OCI-LY7 (cell line): ENCODE results near the gene POLR2E. TPM values are rescaled to one million over a fixed set of nuclear protein-coding genes. Genes with fewer than 3 reads are reported as not detected.

Experiments
- BruUV-seq: library from RNA; stranded (reverse); fragments of 400-500 nt; replicated peaks from 2 replicates; lab custom pipeline; 2021; lab: Mats Ljungman, UMichigan
- CTCF ChIA-PET: fragments of 300-600 bp; sonication (Branson Sonifier 250); formaldehyde crosslinking; loops from one replicate; lab custom pipeline; 2022; ENCODE audit warnings: antibody characterized with exemption; ENCODE audit not compliant: unreplicated experiment; lab: Charles Lee
- POLR2A ChIA-PET: fragments of 300-600 bp; sonication (Branson Sonifier 250); formaldehyde crosslinking; loops from one replicate; lab custom pipeline; 2022; ENCODE audit warnings: antibody characterized with exemption; lab: Charles Lee
- DNase-seq: peaks from one replicate; pipeline ENCODE4 v3.0.0-alpha.2; 2015; ENCODE audit warnings: low spot score
- H2AFZ ChIP-seq: fragments of 200-600 bp; sonication (generic), shearing (Covaris generic); 2 replicates; pipeline ENCODE4 v1.6.1; 2014; ENCODE audit warnings: mild to moderate bottlenecking, antibody characterized with exemption, low read length, moderate library complexity
- H3K27ac ChIP-seq: fragments of 200-600 bp; sonication (generic); 2 replicates; pipeline ENCODE4 v1.5.1; 2014; ENCODE audit warnings: mixed run types, low read depth, mild to moderate bottlenecking, moderate library complexity, low read length, inconsistent platforms; ENCODE audit not compliant: poor library complexity, severe bottlenecking
- H3K36me3 ChIP-seq: fragments of 200-600 bp; sonication (generic); 2 replicates; pipeline ENCODE4 v1.6.1; 2014; ENCODE audit warnings: mild to moderate bottlenecking, antibody characterized with exemption, low read length, moderate library complexity, mixed read lengths; ENCODE audit not compliant: insufficient read depth
- H3K4me1 ChIP-seq: fragments of 200-600 bp; sonication (generic); 2 replicates; pipeline ENCODE4 v1.5.1; 2014; ENCODE audit warnings: mild to moderate bottlenecking, low read length; ENCODE audit not compliant: insufficient read depth, poor library complexity, severe bottlenecking
- H3K4me2 ChIP-seq: fragments of 200-600 bp; sonication (generic); 2 replicates; pipeline ENCODE4 v1.6.1; 2014; ENCODE audit warnings: mild to moderate bottlenecking, low read length
- H3K4me3 ChIP-seq: fragments of 200-600 bp; sonication (generic); 2 replicates; pipeline ENCODE4 v1.5.1; 2014; ENCODE audit warnings: mild to moderate bottlenecking, low read depth, low read length; ENCODE audit not compliant: poor library complexity, severe bottlenecking
- H3K79me2 ChIP-seq: fragments of 200-600 bp; sonication (generic); 2 replicates; pipeline ENCODE4 v1.6.1; 2016; ENCODE audit warnings: low read depth, mild to moderate bottlenecking, low read length, moderate library complexity, mixed read lengths; ENCODE audit not compliant: insufficient read depth
- H3K9me2 ChIP-seq: fragments of 200-600 bp; sonication (generic); 2 replicates; pipeline ENCODE4 v1.6.1; 2016; ENCODE audit warnings: mild to moderate bottlenecking, low read length, mixed read lengths; ENCODE audit not compliant: insufficient read depth
- H3K9me3 ChIP-seq: fragments of 200-600 bp; sonication (generic); 2 replicates; pipeline ENCODE4 v1.6.1; 2014; ENCODE audit warnings: mild to moderate bottlenecking, mixed run types, low read length, mixed read lengths
- H4K20me1 ChIP-seq: fragments of 200-600 bp; sonication (generic); 2 replicates; pipeline ENCODE4 v1.6.1; 2014; ENCODE audit warnings: mild to moderate bottlenecking, antibody characterized with exemption, low read length, moderate library complexity, mixed read lengths; ENCODE audit not compliant: insufficient read depth
- EZH2phosphoT487 ChIP-seq: fragments of 200-600 bp; sonication (generic); IDR thresholded peaks from 2 replicates; pipeline ENCODE4 v1.6.1; 2018; ENCODE audit warnings: low read depth, borderline replicate concordance, mild to moderate bottlenecking, mixed run types, antibody characterized with exemption, low read length, moderate library complexity, mixed read lengths
- intact Hi-C: fragments of 100-400 bp; cut with micrococcal nuclease; formaldehyde crosslinking; loops from one replicate; pipeline ENCODE4 v1.10.0; 2022; ENCODE audit not compliant: unreplicated experiment
- total RNA-seq, 2 experiments: library from RNA; depleted of rRNA in 1 of 2; stranded (reverse); fragments of >200 nt in 1 of 2; shearing (Covaris generic) in 1 of 2; gene quantifications; 2 replicates each; pipeline ENCODE4 v1.2.3, GENCODE V29; 2014 to 2022
- TF ChIP-seq, protein P1 (sequence below): fragments of 200-600 bp; sonication (generic); conservative IDR thresholded peaks from 2 replicates; pipeline ENCODE4 v1.5.1; 2014; ENCODE audit warnings: mild to moderate bottlenecking, antibody characterized with exemption, low read length, moderate library complexity, mixed read lengths

Gene POLR2E
- total RNA-seq, 2 experiments from 2014 or later = 153 to 193 TPM

DNA sequence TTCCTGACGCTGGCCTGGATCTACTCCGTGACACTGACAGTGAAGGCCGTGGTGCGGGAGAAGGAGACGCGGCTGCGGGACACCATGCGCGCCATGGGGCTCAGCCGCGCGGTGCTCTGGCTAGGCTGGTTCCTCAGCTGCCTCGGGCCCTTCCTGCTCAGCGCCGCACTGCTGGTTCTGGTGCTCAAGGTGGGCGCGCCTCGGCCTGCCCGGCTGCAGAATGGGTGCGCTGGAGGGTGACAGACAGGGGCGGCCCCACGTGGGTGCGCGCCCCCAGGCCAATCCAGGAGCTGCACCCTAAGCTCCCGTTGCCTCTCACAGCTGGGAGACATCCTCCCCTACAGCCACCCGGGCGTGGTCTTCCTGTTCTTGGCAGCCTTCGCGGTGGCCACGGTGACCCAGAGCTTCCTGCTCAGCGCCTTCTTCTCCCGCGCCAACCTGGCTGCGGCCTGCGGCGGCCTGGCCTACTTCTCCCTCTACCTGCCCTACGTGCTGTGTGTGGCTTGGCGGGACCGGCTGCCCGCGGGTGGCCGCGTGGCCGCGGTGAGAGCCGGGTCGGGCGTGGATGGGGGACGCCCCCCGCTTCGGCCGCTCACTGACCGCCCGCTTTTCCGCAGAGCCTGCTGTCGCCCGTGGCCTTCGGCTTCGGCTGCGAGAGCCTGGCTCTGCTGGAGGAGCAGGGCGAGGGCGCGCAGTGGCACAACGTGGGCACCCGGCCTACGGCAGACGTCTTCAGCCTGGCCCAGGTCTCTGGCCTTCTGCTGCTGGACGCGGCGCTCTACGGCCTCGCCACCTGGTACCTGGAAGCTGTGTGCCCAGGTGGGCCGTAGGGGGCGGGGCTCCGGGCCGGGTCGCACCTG is 48.1 kb downstream of the POLR2E start:
- ChIA-PET CTCF (interaction anchor here (0.8 kb wide), 1 partner anchor 28 kb away, joined by 3 read pairs; no protein-coding TSS in a partner anchor), POLR2A (interaction anchor here (0.6 kb wide), 1 partner anchor 28 kb away, joined by 3 read pairs; no protein-coding TSS in a partner anchor)
- H3K79me2 ChIP-seq = no peaks in the 10 kb centered on the region
- peaks cover 18% of the 10 kb centered on the region; the same call in 1 of the 2 replicates for H3K36me3 ChIP-seq
- H3K9me3 ChIP-seq = no peaks in the 10 kb centered on the region
- H3K4me3 ChIP-seq = no peak overlapping the region
- BruUV-seq = no TSS peak
- no peak for DNase-seq
- H3K4me2 ChIP-seq = no peak overlapping the region
- H3K27ac ChIP-seq = no peak overlapping the region
- H4K20me1 ChIP-seq = no peaks in the 10 kb centered on the region
- H3K9me2 ChIP-seq = no peaks in the 10 kb centered on the region
- no peak overlapping the region for H2AFZ ChIP-seq
- intact Hi-C loops = no loop called here
- TF ChIP-seq, protein P1, sequence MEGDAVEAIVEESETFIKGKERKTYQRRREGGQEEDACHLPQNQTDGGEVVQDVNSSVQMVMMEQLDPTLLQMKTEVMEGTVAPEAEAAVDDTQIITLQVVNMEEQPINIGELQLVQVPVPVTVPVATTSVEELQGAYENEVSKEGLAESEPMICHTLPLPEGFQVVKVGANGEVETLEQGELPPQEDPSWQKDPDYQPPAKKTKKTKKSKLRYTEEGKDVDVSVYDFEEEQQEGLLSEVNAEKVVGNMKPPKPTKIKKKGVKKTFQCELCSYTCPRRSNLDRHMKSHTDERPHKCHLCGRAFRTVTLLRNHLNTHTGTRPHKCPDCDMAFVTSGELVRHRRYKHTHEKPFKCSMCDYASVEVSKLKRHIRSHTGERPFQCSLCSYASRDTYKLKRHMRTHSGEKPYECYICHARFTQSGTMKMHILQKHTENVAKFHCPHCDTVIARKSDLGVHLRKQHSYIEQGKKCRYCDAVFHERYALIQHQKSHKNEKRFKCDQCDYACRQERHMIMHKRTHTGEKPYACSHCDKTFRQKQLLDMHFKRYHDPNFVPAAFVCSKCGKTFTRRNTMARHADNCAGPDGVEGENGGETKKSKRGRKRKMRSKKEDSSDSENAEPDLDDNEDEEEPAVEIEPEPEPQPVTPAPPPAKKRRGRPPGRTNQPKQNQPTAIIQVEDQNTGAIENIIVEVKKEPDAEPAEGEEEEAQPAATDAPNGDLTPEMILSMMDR = no peak
- no peak for TF ChIP-seq EZH2phosphoT487
- peaks cover 20% of the 10 kb centered on the region for H3K4me1 ChIP-seq

DNA sequence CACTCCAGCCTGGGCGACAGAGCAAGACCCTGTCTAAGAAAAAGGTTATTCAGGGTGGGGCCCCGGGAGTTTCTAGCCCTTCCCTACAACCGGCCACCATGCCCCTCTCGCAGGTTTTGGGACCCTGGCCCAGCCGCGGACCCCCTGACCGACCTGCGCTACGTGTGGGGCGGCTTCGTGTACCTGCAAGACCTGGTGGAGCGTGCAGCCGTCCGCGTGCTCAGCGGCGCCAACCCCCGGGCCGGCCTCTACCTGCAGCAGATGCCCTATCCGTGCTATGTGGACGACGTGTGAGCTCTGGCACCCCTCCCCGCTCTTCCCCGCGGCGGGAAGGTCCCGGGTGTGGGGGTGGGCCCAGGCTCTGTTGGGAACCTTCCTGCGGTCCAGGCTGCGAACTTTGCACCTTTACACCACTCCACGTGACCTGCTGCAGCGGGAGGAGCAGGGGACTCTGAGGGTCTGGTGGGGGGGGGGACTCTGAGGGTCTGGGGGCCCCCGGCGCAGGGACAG is 49.0 kb downstream of the POLR2E start:
- Histone ChIP-seq H3K27ac (no peak overlapping the region), H3K4me1 (peaks cover 27% of the 10 kb centered on the region), H2AFZ (no peak overlapping the region), H3K9me3 (no peaks in the 10 kb centered on the region), H4K20me1 (no peaks in the 10 kb centered on the region; the same call in 1 of the 2 replicates), H3K79me2 (no peaks in the 10 kb centered on the region), H3K4me2 (no peak overlapping the region; the same call in 1 of the 2 replicates), H3K9me2 (no peaks in the 10 kb centered on the region), H3K4me3 (no peak overlapping the region), H3K36me3 (peaks cover 18% of the 10 kb centered on the region; the same call in 1 of the 2 replicates)
- TF ChIP-seq, protein P1 = no peak
- no peak for TF ChIP-seq EZH2phosphoT487
- CTCF ChIA-PET = no interaction called here
- POLR2A ChIA-PET = no interaction called here
- no peak for DNase-seq
- no TSS peak for BruUV-seq
- intact Hi-C loops = no loop called here

DNA sequence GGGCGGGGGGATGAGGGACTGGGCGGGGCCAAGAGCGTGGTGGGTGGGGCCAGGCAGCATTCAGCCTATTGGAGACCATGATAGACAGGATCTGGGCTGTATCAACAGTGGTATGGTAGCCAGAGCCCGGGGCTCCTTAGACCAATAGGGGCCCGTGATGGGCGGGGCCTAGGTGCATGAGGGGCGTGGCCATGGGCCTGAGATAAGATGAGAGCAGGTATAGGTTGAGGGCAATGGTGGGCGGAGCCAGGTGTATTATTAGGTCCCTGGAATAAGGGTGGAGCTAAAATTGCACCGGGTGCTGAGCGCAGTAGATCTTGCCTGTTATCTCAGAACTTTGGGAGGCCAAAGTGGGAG is 50.0 kb downstream of the POLR2E start:
- POLR2A ChIA-PET = no interaction called here

More for the DNA sequence above, 50.0 kb downstream of the POLR2E start:
- Histone ChIP-seq H3K4me3 (no peak overlapping the region), H3K4me1 (peaks cover 29% of the 10 kb centered on the region), H3K27ac (no peak overlapping the region), H3K79me2 (0 out of 2 replicates have a peak, but pooled peaks cover 5% of the 10 kb centered on the region), H3K9me3 (no peaks in the 10 kb centered on the region), H3K4me2 (no peak overlapping the region), H4K20me1 (no peaks in the 10 kb centered on the region; the same call in 1 of the 2 replicates), H3K36me3 (peaks cover 18% of the 10 kb centered on the region; the same call in 1 of the 2 replicates), H2AFZ (no peak overlapping the region), H3K9me2 (no peaks in the 10 kb centered on the region)
- BruUV-seq = no TSS peak
- CTCF ChIA-PET = interaction anchor here (0.6 kb wide), 1 partner anchor 172 kb away, joined by 3 read pairs; no protein-coding TSS in a partner anchor
- TF ChIP-seq EZH2phosphoT487 = no peak
- TF ChIP-seq, protein P1 = no peak
- intact Hi-C loops = no loop called here
- DNase-seq = peak; percentile 99
